ENCODE data around the gene COX7B. TPM values are rescaled to one million over a fixed set of nuclear protein-coding genes. Genes with fewer than 3 reads are reported as not detected.
"Not testable (repeated sequence)": the region's sequence is repeated elsewhere in the genome, so short reads cannot be mapped to it uniquely, and the experiment has no call there.

COX7B gene
- total RNA-seq, 1 donor from 2014 or later: 104 TPM

DNA sequence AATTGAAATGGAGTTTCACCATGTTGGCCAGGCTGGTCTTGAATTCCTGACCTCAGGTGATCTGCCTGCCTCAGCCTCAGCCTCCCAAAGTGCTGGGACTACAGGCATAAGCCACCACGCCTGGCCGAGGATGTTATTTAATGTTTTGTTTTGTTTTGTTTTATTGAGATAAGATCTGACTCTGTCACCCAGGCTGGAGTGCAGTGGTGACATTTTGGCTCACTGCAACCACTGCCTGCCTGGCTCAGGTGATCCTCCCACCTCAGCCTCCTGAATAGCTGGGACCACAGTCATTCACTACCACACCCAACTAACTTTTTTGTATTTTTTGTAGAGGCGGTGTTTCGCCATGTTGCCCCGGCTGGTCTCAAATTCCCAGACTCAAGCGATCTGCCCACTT lies 45.8 kb downstream of the COX7B start:
- not testable (repeated sequence) for DNase-seq (ENCODE audit: low spot score)

GRCh38 chrX:77945910-77946545 lies 46.8 kb downstream of the COX7B start:
- DNase-seq (ENCODE audit: low spot score): no peak

DNA sequence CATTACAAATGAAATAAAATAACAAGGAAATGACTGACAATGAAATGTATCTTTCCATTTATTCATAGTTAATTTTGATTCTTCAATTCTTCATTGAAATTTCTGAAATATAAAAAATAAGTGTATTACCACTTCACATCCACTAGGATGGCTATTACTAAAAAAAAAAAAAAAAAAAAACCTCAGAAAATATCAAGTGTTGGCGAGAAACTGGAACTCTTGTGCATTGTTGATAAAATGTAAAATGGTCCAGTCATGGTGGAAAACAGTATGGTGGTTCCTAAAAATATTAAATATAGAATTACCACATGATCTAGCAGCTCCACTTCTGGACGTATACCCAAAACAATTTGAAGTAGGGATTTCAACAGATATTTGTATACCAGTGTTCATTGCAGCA lies 47.3 kb downstream of the COX7B start:
- DNase-seq (ENCODE audit: low spot score): no peak

- no peak for DNase-seq (ENCODE audit: low spot score)
Observed at GRCh38 chrX:77949840-77950239, 50.6 kb downstream of the COX7B start.

GRCh38 chrX:77952173-77952572 lies 52.9 kb downstream of the COX7B start:
- DNase-seq (ENCODE audit: low spot score): no peak

DNA sequence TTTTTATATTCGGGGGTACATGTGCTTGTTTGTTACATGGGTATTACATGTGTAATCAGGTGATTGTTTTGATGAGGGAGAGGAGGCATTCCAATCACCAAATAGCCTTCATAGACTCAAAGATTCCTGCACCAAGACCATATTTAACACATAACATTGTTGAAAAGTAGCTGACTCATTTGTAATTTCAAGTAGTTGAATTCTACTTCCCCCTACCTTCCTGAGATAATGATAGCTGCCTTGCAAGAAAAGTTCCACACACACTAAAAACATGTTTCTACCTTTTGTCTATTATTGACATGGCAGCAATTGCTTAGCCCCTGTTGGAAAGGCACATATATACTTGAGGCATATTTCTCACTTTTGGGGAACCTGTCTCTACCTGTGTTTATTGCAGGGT lies 54.0 kb downstream of the COX7B start:
- DNase-seq (ENCODE audit: low spot score): no peak

- DNase-seq (ENCODE audit: low spot score): no peak
Observed at GRCh38 chrX:77953708-77954107, 54.4 kb downstream of the COX7B start.

Other genes with a start within 250 kb of the COX7B start
- 142 TPM for gene ATRX, start 113.3 kb upstream of the COX7B start, total RNA-seq (ENCODE audit: insufficient read depth, low replicate concordance)
- 55.6 TPM for gene MAGT1, start 4.0 kb upstream of the COX7B start, total RNA-seq (ENCODE audit: insufficient read depth, low replicate concordance)
- gene ATP7A, start 11.2 kb downstream of the COX7B start, total RNA-seq (ENCODE audit: insufficient read depth, low replicate concordance): 15.6 TPM
- not detected for gene PGAM4, start 70.2 kb downstream of the COX7B start, total RNA-seq (ENCODE audit: insufficient read depth, low replicate concordance)
- gene PGK1, start 204.8 kb downstream of the COX7B start, total RNA-seq (ENCODE audit: insufficient read depth, low replicate concordance): 203 TPM
- 23.4 TPM for gene TAF9B, start 240.2 kb downstream of the COX7B start, total RNA-seq (ENCODE audit: insufficient read depth, low replicate concordance)